SK-N-SH (cell line): ENCODE data around the gene AGBL3.

Experiments
- MXI1 ChIP-seq: IDR thresholded peaks from 2 replicates; pipeline ENCODE4 v1.6.1; 2012; ENCODE audit warnings: mild to moderate bottlenecking, low read depth, low read length, improper control_type of control experiment
- POLR2AphosphoS5 ChIP-seq: IDR thresholded peaks from 2 replicates; pipeline ENCODE4 v1.6.1; 2012; ENCODE audit warnings: low read depth, low read length
- TAF1 ChIP-seq: IDR thresholded peaks from 2 replicates; pipeline ENCODE4 v1.6.1; 2012; ENCODE audit warnings: low read depth, mild to moderate bottlenecking, low read length, moderate library complexity, borderline replicate concordance
- YY1 ChIP-seq: IDR thresholded peaks from 2 replicates; pipeline ENCODE4 v1.4.0; 2012; ENCODE audit warnings: low read depth, mild to moderate bottlenecking
- TF ChIP-seq, protein P1 (sequence below): fragments of 200-600 bp; sonication (generic); IDR thresholded peaks from 2 replicates; pipeline ENCODE4 v1.6.1; 2017; ENCODE audit warnings: antibody characterized with exemption, mild to moderate bottlenecking, moderate library complexity

DNA sequence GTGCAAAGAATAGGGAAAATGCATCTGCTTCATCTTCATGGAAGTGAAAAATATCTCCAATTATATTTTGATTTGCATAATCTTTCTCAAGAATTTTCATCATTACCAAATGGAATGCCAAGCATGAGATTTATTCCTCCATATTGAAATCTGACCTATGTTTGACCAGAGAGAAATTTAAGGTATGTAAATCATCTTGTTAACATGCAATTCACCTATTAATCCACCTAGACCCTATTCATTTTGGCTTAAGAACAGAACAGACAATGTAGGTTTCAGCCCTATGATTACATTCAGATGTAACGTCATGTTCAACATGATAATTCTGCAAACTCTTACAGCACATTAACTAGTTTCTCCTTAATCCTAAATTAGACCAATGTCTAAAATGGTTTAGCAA is 130.8 kb downstream of the AGBL3 start:
- TF ChIP-seq, protein P1, sequence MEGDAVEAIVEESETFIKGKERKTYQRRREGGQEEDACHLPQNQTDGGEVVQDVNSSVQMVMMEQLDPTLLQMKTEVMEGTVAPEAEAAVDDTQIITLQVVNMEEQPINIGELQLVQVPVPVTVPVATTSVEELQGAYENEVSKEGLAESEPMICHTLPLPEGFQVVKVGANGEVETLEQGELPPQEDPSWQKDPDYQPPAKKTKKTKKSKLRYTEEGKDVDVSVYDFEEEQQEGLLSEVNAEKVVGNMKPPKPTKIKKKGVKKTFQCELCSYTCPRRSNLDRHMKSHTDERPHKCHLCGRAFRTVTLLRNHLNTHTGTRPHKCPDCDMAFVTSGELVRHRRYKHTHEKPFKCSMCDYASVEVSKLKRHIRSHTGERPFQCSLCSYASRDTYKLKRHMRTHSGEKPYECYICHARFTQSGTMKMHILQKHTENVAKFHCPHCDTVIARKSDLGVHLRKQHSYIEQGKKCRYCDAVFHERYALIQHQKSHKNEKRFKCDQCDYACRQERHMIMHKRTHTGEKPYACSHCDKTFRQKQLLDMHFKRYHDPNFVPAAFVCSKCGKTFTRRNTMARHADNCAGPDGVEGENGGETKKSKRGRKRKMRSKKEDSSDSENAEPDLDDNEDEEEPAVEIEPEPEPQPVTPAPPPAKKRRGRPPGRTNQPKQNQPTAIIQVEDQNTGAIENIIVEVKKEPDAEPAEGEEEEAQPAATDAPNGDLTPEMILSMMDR = no peak
- no peak for TF ChIP-seq MXI1
- TF ChIP-seq YY1 = no peak
- TF ChIP-seq POLR2AphosphoS5 = no peak
- TF ChIP-seq TAF1 = no peak
